ENCODE results near the gene PRELID3B.

DNA sequence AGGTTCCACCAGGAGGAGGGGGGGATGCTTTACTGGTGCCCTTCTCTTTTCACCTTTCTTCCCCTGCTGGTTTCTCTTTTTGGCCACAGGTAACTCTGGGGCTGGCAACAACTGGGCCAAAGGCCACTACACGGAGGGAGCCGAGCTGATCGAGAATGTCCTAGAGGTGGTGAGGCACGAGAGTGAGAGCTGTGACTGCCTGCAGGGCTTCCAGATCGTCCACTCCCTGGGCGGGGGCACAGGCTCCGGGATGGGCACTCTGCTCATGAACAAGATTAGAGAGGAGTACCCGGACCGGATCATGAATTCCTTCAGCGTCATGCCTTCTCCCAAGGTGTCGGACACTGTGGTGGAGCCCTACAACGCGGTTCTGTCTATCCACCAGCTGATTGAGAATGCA, 19.0 kb downstream of the PRELID3B start:
- TF ChIP-seq, protein P1, sequence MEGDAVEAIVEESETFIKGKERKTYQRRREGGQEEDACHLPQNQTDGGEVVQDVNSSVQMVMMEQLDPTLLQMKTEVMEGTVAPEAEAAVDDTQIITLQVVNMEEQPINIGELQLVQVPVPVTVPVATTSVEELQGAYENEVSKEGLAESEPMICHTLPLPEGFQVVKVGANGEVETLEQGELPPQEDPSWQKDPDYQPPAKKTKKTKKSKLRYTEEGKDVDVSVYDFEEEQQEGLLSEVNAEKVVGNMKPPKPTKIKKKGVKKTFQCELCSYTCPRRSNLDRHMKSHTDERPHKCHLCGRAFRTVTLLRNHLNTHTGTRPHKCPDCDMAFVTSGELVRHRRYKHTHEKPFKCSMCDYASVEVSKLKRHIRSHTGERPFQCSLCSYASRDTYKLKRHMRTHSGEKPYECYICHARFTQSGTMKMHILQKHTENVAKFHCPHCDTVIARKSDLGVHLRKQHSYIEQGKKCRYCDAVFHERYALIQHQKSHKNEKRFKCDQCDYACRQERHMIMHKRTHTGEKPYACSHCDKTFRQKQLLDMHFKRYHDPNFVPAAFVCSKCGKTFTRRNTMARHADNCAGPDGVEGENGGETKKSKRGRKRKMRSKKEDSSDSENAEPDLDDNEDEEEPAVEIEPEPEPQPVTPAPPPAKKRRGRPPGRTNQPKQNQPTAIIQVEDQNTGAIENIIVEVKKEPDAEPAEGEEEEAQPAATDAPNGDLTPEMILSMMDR (conservative IDR thresholded peaks at IDR 0.05), result no peak
- TF ChIP-seq ZFX (IDR thresholded peaks at IDR 0.05), result no peak

Measured in C4-2B (cell line).